GM12864 (cell line): ENCODE results near the gene COX6A1.

Experiments
- DNase-seq: peaks from one replicate; pipeline ENCODE4 v3.0.0-alpha.2; 2011; ENCODE audit warnings: low read depth
- H3K4me3 ChIP-seq: 2 replicates; pipeline ENCODE4 v1.5.1; 2011; ENCODE audit warnings: mild to moderate bottlenecking, low read depth, low read length, control low read depth
- CTCF ChIP-seq: IDR thresholded peaks from 2 replicates; pipeline ENCODE4 v1.5.1; 2011; ENCODE audit warnings: low read depth, mild to moderate bottlenecking, moderate library complexity, low read length, control low read depth, inconsistent platforms; ENCODE audit errors: missing control alignments

The COX6A1 gene

DNA sequence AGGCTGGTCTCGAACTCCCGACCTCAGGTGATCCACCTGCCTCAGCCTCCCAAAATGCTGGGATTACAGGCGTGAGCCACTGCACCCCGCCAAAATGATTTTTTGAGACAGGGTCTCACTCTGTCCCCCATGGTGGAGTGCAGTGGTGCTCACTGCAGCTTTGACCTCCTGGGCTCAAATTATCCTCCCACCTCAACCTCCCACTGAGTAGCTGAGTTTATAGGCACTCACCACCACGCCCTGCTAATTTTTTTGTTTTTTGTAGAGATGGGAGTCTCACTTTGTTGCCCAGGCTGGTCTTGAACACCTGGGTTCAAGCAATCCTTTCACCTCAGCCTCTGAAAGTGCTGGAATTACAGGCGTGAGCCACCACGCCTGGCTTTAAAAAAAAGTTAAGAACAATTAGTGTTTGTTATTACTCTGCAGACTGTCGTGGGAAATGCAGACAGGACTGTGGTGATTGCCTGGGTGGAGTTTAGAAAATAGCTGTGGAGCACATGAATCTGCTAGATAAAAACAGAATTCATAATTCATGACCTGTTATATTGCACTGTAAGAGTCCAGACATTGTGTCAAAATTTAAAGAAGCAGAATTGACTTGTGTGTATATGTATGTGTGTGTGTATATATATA lies 9.2 kb upstream of the COX6A1 start:
- H3K4me3 ChIP-seq: no peak overlapping the region
- TF ChIP-seq CTCF: no peak
- DNase-seq: no peak

DNA sequence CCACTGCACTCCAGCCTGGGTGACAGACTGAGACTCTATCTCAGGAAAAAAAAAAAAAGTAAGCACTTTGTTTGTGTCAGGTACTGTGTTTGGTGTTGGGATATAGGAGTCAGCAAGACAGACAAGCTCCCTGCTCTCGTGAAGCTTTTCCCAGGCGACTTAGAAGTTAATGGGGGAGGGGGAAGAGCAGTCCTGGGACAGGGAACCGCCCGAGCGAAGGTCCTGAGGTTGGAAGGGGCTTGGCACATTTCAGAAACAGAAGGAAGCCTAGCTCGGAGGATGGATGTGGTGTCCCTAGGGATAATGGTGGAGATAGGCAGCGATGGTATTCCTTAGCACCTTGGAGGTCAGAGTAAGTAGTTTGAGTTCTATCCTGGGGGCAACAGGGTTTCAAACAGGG lies 8.5 kb upstream of the COX6A1 start:
- no peak overlapping the region for H3K4me3 ChIP-seq
- TF ChIP-seq CTCF: no peak
- no peak for DNase-seq

DNA sequence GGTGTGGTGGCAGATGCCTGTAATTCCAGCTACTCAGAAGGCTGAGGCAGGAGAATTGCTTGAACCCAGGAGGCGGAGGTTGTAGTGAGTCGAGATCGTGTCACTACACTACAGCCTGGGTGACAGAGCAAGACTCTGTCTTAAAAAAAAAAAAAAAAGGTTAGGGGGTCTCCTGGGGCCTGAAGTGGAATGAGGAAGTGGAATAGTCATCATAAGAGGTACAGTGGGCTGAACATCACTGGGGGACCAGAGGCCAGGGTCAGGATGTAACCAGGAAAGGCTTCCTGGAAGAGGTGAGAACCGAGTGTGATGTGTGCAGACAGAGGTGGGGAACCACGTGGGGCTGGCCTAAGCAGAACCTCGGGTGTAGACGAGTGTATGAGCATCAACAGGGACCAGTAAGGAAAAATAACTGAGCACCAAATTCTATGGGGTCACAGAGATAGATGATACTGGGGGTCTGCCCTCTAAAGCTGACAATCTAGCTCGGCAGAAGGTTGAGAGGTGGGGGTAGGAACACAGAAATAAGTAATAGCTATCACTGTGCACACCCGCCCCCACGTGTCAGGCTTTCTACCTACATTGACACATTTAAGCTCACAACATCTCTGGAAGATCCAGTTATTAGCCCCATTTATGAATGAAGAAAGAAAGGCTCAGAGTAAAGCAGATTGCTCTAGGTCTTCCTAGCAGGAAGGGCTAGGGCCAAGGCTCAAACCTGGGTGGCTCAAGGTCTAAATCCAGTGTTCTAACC lies 5.0 kb upstream of the COX6A1 start:
- DNase-seq: no peak
- TF ChIP-seq CTCF: no peak
- H3K4me3 ChIP-seq: no peak overlapping the region

- no peak for DNase-seq
- no peak for TF ChIP-seq CTCF
- peak overlapping the region; percentile 93 for H3K4me3 ChIP-seq
Measured at GRCh38 chr12:120438495-120439198, 734 bp downstream of the COX6A1 start.

GRCh38 chr12:120439646-120440247 lies 1.8 kb downstream of the COX6A1 start:
- no peak overlapping the region; the same call in 1 of the 2 replicates for H3K4me3 ChIP-seq
- peak; percentile 49 for DNase-seq
- TF ChIP-seq CTCF: peak; percentile 81

- DNase-seq: no peak
- no peak for TF ChIP-seq CTCF
Measured at GRCh38 chr12:120444676-120445075, 6.8 kb downstream of the COX6A1 start.

More at GRCh38 chr12:120444676-120445075, 6.8 kb downstream of the COX6A1 start:
- no peak overlapping the region; the same call in 1 of the 2 replicates for H3K4me3 ChIP-seq
